IPS-18a (cell line): ENCODE results near the gene RBM18.

Experiments used
- H3K27ac ChIP-seq: one replicate; pipeline ENCODE4 v1.5.1; 2013; ENCODE audit warnings: low read length
- H3K27me3 ChIP-seq: one replicate; pipeline ENCODE4 v1.6.1; 2013; ENCODE audit warnings: mild to moderate bottlenecking, low read length; ENCODE audit not compliant: control insufficient read depth, insufficient read depth
- H3K36me3 ChIP-seq: one replicate; pipeline ENCODE4 v1.6.1; 2013; ENCODE audit warnings: low read depth, low read length; ENCODE audit not compliant: control insufficient read depth
- H3K4me1 ChIP-seq: one replicate; pipeline ENCODE4 v1.6.1; 2013; ENCODE audit warnings: low read depth, low read length; ENCODE audit not compliant: control insufficient read depth
- H3K4me3 ChIP-seq: one replicate; pipeline ENCODE4 v1.5.1; 2013; ENCODE audit warnings: low read length
- H3K9ac ChIP-seq: one replicate; pipeline ENCODE4 v1.6.1; 2013; ENCODE audit warnings: mild to moderate bottlenecking, low read length, moderate library complexity
- H3K9me3 ChIP-seq: one replicate; pipeline ENCODE4 v1.6.1; 2013; ENCODE audit warnings: low read depth, low read length; ENCODE audit not compliant: control insufficient read depth

The RBM18 gene

DNA sequence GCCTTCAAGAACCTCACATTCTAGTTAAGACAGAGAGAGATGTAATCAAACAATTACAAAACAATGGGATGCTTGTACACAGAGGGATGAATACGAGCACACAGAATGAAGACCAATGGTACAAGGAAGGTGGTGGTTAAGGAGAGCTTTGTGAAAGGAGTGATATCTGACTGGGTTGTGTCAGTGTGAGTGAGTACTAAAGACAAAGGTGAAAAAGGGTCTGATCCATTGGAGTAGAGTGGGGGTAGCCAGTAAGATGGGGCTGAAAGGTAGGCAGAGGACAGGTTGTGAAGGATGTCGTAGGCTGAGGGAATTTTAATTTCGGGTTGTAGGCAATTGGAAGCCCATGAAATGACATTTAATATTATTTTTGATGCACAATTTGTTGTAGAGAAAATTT, 9.9 kb downstream of the RBM18 start:
- no peak overlapping the region for H3K4me3 ChIP-seq
- peaks cover 21% of the 10 kb centered on the region for H3K36me3 ChIP-seq
- no peak overlapping the region for H3K9ac ChIP-seq
- H3K27me3 ChIP-seq = no peaks in the 10 kb centered on the region
- H3K27ac ChIP-seq = no peak overlapping the region
- no peaks in the 10 kb centered on the region for H3K9me3 ChIP-seq
- peaks cover 11% of the 10 kb centered on the region for H3K4me1 ChIP-seq

DNA sequence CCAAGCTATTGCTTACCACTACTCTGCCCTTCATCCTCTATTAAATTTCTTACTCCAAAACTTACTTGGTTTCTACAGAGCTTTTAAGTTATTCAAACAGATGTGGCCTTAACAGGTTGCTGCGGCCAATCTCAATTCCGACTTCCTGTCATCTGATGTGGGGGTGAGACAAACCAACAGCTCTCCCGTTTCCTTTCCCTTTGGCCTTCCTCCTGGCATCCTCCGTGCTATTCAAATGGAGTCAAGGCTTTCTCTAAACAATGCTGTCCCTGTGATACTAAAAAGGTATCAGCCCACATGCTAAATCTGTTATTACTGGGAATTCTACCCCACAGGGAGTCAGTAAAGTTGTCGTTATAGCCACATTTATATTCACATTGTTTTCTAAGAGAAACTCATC, 11.8 kb downstream of the RBM18 start:
- Histone ChIP-seq H3K36me3 (peaks cover 16% of the 10 kb centered on the region), H3K27ac (no peak overlapping the region), H3K9ac (no peak overlapping the region), H3K4me3 (no peak overlapping the region), H3K4me1 (peaks cover 11% of the 10 kb centered on the region), H3K9me3 (no peaks in the 10 kb centered on the region), H3K27me3 (no peaks in the 10 kb centered on the region)

DNA sequence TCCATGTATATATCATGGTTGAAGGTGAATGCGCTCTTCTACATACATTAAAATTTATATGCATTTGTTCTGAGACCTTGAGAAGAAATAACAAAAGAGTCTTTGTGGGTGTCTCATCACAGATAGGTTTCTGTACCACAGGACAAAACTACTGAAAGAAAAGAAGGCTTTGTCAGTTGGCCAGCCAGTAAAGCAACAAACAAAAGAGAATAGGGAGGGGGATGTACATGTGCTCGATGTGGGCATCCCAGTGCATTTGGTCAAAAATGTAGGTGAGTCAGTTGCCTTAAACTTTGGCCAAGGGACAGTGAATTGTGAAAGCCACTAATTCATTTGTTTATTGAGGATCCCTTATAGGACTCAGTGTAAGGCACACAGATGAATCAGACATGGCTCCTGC, 13.3 kb downstream of the RBM18 start:
- Histone ChIP-seq H3K27me3 (no peaks in the 10 kb centered on the region), H3K9me3 (no peaks in the 10 kb centered on the region), H3K36me3 (peaks cover 26% of the 10 kb centered on the region), H3K4me1 (peaks cover 11% of the 10 kb centered on the region), H3K9ac (no peak overlapping the region), H3K27ac (no peak overlapping the region), H3K4me3 (no peak overlapping the region)

DNA sequence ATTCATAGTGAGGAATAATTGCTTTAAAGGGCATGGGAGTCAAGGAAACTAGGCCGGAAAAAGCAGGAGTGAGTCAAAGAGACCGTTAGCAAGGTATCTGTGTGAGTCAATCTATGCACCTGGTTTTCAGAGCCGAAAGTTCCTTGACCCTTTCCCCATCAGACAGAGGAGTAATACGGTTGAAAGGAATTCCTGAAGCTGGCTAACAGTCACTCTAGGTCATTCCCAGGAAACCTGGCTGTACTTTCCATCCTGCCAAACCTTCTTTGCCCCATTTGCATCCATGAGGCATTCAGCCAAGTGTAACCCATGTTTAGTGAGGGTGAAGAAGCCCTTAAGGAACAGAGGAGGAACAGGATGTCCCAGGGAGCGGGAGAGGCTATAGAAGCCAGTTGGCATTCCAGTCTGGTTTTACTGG, 16.2 kb downstream of the RBM18 start:
- H3K27me3 ChIP-seq = no peaks in the 10 kb centered on the region
- no peak overlapping the region for H3K4me3 ChIP-seq
- H3K36me3 ChIP-seq = peaks cover 46% of the 10 kb centered on the region
- peaks cover 11% of the 10 kb centered on the region for H3K4me1 ChIP-seq
- no peak overlapping the region for H3K9ac ChIP-seq
- H3K27ac ChIP-seq = no peak overlapping the region
- H3K9me3 ChIP-seq = no peaks in the 10 kb centered on the region

DNA sequence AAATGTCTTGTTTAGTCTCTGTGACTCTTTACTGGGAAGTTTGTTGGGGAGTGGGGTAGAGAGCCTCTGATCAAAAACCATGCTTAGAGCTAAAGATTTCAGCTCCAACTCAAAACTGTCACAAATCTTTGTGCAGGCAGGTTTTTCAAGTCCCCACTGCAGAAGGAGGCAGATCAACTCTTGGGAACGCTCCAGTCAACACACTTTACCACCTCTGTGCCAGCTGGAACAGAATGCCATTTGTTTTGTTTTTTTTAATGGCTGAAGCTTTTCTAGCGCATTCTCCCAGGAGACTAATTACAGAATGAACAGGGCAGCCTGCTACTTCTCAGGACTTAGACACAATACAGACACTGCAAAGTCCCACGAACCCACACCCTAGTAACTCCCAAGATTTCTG, 18.0 kb downstream of the RBM18 start:
- no peak overlapping the region for H3K4me3 ChIP-seq
- H3K36me3 ChIP-seq = peaks cover 51% of the 10 kb centered on the region
- H3K9me3 ChIP-seq = no peaks in the 10 kb centered on the region

DNA sequence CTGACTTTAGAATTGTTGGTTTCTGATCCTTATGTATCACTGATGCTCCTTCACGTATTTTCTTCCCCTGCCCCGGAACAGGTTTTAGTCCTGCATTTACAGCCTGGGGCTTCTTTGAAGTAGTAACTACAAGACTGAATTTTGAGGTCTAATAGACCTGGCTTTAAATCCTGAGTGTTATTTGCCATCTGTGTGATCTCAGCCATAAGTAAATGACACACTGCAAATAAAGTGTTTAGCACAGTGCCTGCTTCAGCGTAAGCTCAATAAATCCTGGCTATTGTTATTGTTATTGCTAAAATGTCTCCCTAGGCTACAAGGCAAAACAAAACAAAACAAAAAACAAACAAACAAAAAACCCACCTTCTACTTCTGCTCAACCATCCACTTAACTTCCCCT, 20.3 kb downstream of the RBM18 start:
- Histone ChIP-seq H3K27ac (no peak overlapping the region), H3K4me3 (no peak overlapping the region), H3K9ac (no peak overlapping the region), H3K36me3 (peaks cover 56% of the 10 kb centered on the region), H3K9me3 (no peaks in the 10 kb centered on the region), H3K4me1 (no peaks in the 10 kb centered on the region), H3K27me3 (no peaks in the 10 kb centered on the region)

More for the DNA sequence above, 18.0 kb downstream of the RBM18 start:
- no peaks in the 10 kb centered on the region for H3K27me3 ChIP-seq
- no peak overlapping the region for H3K27ac ChIP-seq
- no peaks in the 10 kb centered on the region for H3K4me1 ChIP-seq
- H3K9ac ChIP-seq = no peak overlapping the region

DNA sequence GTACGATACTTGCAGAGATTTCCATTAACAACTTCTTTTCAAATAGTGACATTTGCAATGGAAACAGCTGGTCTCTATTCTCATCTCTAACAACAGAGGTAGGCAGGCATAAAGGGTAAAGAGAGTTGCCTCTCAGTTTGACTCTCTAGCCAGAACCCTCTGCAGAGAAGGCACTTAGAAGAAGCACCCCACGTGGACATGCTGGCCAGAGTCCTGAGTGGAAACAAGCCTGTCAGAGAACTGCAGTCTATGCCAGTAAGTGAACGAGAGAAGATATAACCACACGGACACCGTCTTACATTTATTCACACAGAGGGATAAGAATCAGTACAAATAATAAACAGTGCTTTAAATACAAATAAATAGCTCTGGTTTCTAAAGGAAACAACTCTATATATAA, 24.9 kb downstream of the RBM18 start:
- H3K9ac ChIP-seq = no peak overlapping the region
- no peak overlapping the region for H3K4me3 ChIP-seq
- no peaks in the 10 kb centered on the region for H3K9me3 ChIP-seq
- peaks cover 36% of the 10 kb centered on the region for H3K36me3 ChIP-seq
- H3K27ac ChIP-seq = no peak overlapping the region
- no peaks in the 10 kb centered on the region for H3K4me1 ChIP-seq
- no peaks in the 10 kb centered on the region for H3K27me3 ChIP-seq

DNA sequence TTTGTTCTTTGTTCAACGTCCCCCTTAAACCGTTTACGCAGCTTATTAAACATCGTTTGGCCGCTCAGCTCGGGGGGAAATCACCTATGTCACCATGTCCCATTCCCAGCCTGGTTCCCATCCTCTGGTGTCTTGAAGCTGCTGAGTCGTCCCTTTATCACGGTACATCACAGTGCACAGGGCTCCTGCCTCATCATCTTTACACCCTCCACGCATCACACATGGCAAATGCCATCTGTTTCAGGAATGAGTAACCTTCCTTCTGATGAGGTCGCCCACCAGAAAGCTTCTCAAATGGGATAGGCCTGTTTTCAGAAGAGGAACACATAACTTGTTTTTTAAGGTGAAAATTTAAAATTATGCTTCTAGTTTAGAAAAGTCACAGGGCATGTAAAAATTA, 28.0 kb downstream of the RBM18 start:
- no peaks in the 10 kb centered on the region for H3K9me3 ChIP-seq
- H3K36me3 ChIP-seq = peaks cover 17% of the 10 kb centered on the region
- no peaks in the 10 kb centered on the region for H3K4me1 ChIP-seq
- H3K27me3 ChIP-seq = peaks cover 7% of the 10 kb centered on the region
- H3K9ac ChIP-seq = no peak overlapping the region
- H3K27ac ChIP-seq = no peak overlapping the region
- no peak overlapping the region for H3K4me3 ChIP-seq

DNA sequence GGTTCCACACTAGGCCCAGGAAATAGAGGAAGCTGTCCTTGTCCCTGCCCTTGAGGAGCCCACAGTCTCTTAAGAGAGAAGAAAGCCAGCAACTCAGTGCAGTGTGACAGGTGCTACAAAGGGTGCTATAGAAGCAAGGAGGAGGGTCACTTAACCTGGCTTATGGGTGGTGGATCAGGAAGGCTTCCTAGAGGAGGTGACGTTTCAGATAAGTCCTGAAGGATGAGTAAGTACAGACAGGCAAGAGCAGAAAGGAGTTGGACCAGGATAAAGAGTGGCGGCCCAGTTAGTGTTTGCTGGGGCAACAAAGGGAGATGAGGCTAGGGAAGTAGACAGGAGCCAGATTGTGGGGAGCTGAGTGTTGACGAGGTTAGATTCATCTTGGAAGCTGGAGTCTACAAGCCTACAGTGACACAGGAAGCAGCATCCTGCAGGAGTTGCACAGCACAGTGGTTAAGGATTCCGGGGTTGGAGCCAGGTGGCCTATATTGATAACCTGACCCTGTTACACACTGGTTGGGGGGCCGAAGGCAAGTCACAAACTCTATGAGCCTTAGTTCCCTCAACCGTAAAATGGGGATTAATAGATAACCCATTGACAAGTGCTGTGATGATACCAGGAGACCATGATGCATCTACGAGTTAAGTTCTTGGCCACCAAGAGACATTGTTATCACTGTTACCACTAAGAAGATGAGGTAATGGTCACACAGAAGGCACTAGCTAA, 30.5 kb downstream of the RBM18 start:
- no peak overlapping the region for H3K9ac ChIP-seq
- no peaks in the 10 kb centered on the region for H3K9me3 ChIP-seq
- H3K4me1 ChIP-seq = no peaks in the 10 kb centered on the region
- no peaks in the 10 kb centered on the region for H3K36me3 ChIP-seq
- no peak overlapping the region for H3K27ac ChIP-seq
- H3K27me3 ChIP-seq = peaks cover 32% of the 10 kb centered on the region
- no peak overlapping the region for H3K4me3 ChIP-seq

DNA sequence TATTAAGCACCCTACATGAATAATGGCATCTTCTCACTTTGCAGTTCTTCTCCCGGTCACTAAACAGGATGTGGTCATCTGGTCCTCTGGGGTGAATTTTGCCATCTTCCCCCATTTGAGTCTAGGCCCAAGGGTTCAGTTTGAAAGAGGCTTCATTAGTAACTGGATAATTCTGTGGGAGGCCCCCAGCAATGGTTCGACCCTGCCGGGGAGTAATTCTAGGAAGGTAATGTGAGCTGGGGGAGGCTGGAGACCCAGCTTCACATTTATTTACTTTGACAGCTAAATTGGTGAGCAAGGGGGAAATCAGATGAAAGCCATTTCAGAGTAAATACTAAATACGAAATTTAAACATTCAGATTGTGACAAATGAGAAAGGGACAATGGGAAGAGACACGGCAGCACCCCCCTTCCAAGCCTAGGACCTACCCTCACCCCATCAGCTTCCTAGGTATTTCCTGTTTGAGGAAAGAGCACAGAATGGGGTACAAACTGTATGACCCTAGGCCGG, 31.8 kb downstream of the RBM18 start:
- Histone ChIP-seq H3K9ac (no peak overlapping the region), H3K36me3 (no peaks in the 10 kb centered on the region), H3K9me3 (no peaks in the 10 kb centered on the region), H3K27ac (no peak overlapping the region), H3K4me1 (no peaks in the 10 kb centered on the region), H3K4me3 (no peak overlapping the region), H3K27me3 (peaks cover 45% of the 10 kb centered on the region)

DNA sequence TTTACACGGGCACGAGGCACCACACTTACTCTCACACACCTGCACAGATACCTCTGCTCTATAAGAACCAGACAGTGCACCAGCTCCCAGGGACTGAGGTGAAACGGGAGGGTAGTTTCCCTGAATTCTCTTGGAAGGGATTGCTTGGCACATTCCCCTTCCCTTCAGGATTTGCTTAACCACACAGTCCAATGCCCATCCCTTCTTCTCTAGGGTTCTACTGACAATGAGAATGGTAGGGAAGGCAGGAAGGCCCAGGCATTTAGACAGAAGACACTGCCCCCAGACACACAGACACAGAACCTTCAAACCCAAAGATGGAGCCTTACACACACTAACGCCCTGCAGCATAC, 35.2 kb downstream of the RBM18 start:
- peaks cover 79% of the 10 kb centered on the region for H3K27me3 ChIP-seq
- H3K9ac ChIP-seq = no peak overlapping the region
- H3K4me1 ChIP-seq = peaks cover 10% of the 10 kb centered on the region
- no peak overlapping the region for H3K27ac ChIP-seq
- no peak overlapping the region for H3K4me3 ChIP-seq
- H3K36me3 ChIP-seq = no peaks in the 10 kb centered on the region
- no peaks in the 10 kb centered on the region for H3K9me3 ChIP-seq
